Esophagus muscularis mucosa (tissue), 3 donors: Measurements from ENCODE around the gene NCKAP5.

Source experiments
- CTCF ChIP-seq, 3 experiments: fragments of 200-600 bp in 2 of 3; fragments of 450-650 bp in 1 of 3; sonication (generic) in 2 of 3; IDR thresholded peaks; one replicate each; pipeline ENCODE4 v1.5.1; 2017 to 2019; ENCODE audit warnings: antibody characterized with exemption in 3 of 3, mild to moderate bottlenecking in 2 of 3, moderate library complexity in 1 of 3
- POLR2A ChIP-seq: fragments of 450-650 bp; IDR thresholded peaks from one replicate; pipeline ENCODE4 v1.6.1; 2017; ENCODE audit warnings: antibody characterized with exemption, moderate library complexity, mild to moderate bottlenecking, low read depth

GRCh38 chr2:132738223-132738622 is 830.0 kb downstream of the NCKAP5 start:
- TF ChIP-seq POLR2A (no peak), CTCF (IDR thresholded peaks at IDR 0.05) (no peak)
